NCI-H446 (cell line): ENCODE data around the gene SEMA7A.
A peak's percentile ranks its signal among the peaks of the same experiment; 100 is the strongest.

Experiments used
- DNase-seq, 2 experiments: peaks; one replicate each; lab custom pipeline; 2025; lab: John Stamatoyannopoulos, UW

SEMA7A gene

DNA sequence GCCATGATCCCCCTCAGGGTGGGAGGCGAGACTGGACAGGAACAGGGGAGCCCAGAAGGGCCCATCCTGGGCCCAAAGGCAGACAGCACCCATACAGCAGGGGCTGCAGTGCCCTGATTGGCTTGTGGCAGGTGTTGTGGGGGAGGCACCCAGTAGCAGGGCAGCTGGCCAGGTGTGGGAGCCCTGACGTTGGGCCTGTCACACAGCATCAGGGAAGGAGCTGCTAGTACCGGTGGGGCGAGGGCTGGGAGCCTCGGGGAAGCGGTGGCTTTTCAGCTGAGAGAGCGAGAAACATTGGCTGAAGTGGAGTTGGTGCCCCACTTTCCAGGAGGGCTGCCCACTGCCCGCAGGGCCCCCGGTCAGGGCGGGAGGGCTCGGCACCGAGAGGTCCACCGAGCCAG is 46.6 kb downstream of the SEMA7A start:
- DNase-seq = no peak

DNA sequence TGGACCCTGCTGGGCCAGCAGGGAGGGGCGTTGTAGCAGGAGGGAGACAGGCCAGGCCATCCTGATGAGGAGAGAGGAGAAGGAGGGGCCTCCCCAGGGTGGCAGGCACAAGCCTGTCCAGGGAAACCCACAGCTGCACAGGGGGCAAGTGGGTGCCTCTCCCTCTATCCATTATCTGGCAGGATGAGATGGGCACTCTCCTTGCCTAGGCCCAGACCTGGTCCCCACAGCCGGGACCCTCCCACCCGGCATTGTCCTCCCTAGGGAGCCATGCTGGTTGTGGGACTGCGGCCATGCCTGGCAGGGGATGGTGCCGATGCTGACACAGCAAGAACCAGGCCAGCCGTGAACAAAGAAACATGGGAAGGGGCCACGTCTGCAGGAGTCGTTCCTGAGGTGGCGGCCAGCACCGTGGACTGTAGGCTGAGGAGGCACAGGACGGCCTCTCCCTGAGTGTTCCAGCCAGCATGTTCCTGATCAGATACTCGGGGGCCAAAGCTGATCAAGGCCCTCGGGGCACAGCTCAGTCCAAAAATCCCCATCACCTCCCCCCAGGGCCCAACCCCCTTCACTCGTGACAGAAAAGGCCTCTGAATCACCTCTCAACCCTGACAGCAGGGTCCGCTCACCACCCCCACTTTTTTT is 47.1 kb downstream of the SEMA7A start:
- DNase-seq = no peak

DNA sequence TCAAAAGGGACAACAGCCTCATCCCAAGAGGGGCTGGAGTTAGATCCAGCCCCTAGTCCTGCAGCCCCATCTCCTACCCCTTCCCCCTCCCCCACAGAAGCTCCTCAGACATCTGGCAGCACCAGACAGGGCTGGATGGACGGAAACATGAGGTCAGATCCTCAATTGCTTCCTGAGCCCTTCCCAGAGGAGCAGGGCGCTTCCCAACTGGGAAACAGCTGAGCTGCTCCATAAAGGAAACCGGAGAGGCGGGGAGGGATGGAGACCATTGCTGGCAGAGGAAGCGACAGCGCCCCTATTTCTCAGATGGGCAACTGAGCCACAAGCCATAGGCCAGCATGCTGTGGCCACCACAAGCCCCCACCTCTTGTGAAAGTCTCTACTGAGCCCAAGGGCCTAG is 48.0 kb downstream of the SEMA7A start:
- DNase-seq = no peak

GRCh38 chr15:74384881-74385643 is 48.7 kb downstream of the SEMA7A start:
- no peak for DNase-seq

DNA sequence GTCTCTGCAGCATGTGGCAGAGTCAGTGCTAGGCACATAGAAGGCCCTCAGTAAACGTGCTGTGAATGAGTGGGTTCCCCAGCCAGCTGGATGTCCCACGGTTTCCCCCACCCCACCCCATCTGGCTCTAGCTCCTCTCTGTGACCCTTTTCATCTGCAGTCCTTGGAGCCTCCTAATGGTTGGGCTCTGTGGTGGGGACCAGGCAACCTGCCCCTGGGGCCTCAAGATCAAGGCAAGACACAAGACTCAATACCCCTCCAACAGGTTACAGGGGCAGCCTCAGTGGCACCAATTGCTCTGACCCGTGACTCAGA is 49.2 kb downstream of the SEMA7A start:
- DNase-seq = no peak

GRCh38 chr15:74383695-74384565 is 49.8 kb downstream of the SEMA7A start:
- DNase-seq = no peak

GRCh38 chr15:74383286-74383685 is 50.5 kb downstream of the SEMA7A start:
- DNase-seq = no peak

DNA sequence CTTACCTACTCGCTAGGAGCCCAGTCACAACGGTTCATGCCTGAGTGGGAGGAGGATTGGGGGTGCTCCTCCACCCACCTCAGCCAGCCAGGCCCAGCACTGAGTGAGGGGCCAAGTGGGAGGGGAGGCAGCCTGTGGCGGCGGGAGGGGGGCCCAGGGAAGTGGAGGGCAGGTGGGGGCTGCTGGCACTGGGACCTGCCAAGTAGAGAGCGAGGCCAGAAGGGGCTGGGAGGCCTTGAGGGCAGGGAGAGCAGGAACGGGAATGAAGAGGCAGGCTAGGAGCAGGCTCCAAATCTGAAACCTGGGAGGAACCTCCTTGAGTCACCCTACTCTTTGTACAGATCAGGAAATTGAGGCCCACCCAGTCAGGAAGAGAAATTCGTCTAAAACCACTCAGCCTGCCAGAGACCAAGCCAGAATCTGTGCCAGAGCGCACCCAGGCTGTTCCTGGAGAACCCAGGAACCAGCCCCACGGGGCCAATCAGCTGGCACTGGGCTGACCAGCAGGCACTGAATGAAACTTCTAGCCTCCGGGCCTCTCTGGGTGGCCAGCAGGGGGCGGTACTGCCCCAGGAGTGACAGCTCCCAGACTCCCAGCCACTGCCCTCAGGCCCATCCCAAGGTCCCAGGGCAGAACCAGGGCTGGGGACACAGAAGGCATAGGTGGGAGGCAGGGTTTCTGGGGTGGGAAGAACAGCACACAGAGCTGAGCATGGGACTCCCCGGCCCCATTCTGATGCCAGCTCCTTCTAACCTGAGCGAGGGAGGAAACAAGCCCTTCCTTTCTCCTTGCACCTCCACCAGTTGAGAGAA is 51.5 kb downstream of the SEMA7A start:
- peak; percentile 17 to 72 for DNase-seq

DNA sequence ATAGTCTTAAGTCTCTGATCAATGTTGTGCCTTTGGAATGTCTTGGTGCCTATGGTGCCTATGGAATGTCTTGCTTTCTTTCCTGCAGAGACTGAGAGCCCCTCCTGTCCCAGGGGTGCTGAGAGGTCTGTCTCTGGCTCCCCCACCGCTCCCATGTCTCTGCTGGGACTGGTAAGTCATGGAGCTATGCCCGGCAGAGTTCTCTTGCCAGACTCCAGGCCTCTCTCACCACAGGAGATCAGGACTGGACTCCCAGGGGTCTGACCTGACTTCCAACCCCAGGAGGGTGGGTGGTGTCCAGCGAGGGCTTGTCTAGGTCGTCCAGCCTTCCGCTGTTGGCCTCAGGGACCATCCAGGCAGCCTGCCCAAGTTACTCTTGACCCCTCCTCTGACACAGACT is 52.3 kb downstream of the SEMA7A start:
- no peak for DNase-seq

DNA sequence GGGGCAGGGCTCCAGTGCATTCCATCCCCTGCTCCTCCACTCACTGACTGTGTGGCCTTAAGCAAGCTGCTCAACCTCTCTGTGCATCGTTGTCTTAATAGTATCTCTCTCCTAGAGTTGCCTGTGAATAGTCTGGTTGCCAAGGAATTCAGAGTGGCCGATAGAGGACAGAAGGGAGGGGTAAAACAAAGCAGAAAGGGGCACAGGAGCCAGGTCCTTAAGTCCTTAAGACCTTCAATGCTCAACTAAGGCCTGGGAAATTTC is 52.6 kb downstream of the SEMA7A start:
- DNase-seq = no peak

DNA sequence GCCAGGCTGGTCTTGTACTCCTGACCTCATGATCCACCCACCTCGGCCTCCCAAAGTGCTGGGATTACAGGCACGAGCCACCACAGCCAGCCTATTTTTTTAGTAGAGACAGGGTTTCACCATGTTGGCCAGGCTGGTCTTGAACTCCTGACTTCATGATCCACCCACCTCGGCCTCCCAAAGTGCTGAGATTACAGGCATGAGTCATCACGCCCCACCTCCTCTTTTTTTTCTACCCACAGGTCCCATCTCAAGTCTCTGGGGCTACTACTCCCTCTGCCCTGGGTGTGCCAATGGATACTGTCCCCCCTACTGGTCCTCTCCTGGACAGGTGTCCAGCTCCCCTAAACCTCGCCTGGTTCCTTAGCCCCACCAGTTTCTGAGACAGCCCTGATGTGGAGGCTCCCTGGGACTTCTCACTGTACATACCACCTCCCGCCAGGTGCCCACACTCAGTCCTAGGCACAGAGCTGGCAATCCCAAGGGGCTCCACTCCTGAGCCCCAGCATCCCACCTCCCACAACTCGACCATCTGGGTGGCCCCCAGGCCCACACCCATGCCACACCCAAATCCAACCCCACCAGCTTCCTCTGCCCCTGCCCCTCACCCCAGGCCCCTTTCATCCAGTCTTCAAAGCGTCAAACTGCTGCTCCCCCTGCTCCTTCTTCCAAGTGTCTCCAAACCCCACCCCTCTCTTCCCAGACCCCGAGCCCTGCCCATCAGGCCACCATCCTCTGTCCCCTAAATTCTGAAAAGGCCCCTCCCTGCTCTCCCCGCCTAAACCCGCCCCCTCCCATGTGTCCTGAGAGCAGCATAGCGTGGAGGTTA is 53.2 kb downstream of the SEMA7A start:
- DNase-seq = no peak

DNA sequence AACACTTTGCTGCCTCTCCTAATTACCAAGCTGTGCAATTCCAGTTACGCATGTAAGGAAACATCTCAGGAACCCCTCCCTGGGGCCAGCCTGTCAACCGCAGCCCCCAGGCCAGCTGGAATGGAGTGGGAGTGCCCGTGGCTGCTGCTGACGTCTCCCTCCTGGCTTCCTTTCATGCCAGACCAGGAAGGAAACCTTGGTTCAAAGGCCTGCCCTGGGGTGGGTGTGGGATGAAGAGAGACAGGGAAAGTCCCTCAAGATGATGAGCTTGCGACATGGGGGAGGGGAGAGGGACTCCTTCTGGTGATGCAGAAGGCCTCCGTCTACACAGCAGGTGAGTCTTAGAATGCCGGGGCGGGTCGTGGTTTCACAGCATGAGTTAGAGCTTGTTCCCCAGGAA is 54.9 kb downstream of the SEMA7A start:
- no peak for DNase-seq

DNA sequence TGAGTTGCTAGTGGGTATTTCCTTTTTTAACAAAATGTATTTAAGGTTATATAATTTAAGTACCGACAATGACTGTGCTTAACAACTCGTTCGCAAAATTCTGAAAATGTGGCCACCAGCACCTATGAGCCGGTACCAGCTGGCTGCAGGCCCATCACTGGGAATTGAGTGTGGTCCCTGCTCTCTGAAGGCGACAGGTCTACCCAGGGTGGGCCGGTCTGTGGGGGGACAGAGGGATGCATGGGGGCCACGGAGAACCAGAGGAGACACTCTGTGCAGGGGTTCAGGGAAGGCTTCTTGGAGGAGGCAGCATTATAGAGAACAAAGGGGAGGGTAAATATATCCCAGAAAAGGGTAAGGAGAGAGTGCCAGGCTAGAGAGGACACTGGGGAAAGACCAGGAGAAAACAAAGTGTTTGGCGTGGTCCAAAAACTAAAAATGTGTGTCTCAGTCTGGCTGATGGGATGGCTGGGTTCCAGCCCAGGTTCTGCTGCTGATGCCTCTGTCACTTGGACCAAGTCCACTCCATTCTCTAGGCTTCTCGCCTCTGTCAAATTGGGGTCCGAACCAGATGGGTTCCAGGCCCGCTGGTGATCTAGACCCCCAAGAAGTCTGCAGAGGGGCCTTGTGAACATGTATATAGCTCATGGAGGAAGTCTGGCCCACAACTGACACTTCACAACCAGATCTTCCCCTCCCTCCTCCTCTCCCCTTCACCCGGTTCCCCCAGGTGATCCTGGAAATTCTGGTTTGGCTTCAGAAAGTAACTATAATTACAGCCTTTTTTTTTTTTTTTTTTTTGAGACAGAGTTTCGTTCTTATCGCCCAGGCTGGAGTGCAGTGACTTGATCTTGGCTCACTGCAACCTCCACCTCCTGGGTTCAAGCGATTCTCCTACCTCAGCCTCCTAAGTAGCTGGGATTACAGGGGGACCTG is 55.7 kb downstream of the SEMA7A start:
- DNase-seq = no peak

DNA sequence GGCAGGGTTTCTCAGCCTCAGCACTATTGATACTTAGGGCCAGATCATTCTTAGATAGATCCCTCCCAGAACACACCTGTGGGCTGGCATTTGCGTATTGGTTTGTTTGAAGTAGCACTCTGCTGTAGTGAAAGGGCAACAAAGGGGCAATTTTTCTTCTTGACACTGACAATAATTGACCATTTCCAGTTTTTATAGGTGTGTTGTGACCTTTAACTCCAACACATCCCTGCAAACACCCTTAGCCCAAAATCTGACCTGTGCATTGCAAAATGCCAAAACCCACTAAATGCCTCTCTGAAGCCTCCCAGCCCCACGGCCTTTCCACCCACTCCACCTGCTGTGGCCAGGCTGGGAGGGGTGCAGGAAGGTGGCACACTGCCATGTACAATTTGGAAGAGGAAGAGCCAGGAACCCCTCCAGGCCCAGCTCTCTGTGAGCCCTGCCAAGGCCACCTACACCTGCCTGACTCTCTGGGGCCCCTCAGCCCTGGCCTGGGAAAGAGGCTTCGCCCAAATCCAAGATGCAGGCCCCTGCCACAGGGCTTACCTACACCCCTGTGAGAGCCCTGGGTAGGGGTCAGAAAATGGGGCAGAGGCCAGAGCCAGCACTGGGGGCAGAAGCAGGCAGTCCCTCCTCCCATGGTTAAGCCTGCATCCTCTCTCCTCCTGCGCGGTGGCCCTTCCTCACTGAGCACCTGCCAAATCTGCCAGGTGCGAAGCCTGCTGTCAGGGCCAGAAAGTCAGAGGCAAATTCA is 56.8 kb downstream of the SEMA7A start:
- DNase-seq = no peak

DNA sequence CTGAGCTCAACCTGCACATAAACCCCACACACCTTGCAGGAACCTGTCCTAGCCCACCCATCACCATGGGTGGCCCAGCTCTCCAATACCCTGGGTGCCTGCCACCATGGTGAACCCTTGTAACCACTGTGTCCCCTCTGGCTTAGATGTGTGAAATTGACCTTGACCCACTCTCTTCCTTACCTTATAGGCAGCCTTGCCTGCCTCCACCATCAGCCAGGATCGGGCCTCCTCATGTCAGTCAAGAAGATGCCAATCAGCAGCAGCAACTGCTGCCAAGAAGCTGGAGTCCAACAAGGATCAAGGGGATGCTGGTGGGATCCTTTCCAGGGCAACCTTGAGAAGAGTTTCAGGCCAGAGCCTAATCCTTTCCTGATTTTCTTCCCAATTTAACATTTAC is 57.5 kb downstream of the SEMA7A start:
- DNase-seq = no peak

DNA sequence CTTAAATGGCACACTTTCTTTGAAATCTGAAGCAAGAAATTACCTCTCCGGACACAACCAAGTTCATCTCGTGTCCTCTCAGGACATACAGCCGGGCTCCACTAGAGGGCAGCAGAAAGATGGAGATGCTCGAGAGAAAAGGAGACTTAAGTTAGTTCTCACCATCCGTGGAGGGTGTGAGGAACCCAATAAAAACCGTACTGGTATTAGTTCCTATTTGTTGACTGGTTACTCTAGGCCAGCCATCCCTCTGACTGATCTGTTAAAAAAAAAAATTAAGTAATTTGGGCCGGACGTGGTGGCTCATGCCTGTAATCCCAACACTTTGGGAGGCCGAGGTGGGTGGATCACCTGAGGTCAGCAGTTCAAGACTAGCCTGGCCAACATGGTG is 58.5 kb downstream of the SEMA7A start:
- peak; percentile 67 to 79 for DNase-seq

DNA sequence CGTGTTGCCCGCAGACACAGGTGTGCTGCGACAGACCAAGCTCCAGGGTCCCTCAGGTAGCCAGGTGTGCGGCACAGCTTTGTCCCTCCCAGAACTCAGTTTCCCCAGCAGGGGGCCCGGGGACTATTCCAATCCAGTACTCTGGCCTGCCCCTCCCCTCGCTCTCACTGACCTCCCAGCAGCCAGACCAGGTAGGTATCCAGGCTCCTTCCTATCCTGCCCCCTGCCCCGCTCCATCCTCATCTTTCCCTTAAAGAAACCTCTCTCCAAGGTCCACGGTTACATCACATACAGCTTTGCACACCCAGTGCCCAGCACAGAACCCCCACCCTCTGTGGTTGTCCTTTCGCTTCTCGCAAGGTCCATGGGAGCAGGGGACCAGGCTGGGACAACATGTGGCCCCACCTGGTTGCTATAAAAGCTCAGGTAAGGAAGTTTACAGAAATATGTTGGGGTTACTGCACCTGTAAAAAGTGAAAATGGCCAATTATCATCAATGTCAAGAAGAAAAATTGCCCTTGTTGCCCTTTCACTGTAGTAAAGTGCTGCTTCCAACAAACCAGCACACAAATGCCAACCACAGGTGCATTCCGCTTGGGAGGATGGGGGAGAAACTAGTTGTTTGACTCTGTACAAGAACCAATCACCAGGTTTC is 59.0 kb downstream of the SEMA7A start:
- DNase-seq = no peak

- peak; percentile 62 to 89 for DNase-seq
Observed at GRCh38 chr15:74373731-74374647, 59.8 kb downstream of the SEMA7A start.
